Esophagus muscularis mucosa (tissue), 4 donors: Measurements from ENCODE around the gene NECTIN1. TPM values are rescaled to one million over a fixed set of nuclear protein-coding genes. Genes with fewer than 3 reads are reported as not detected.

Source experiments
- DNase-seq: peaks from one replicate; pipeline ENCODE4 v3.0.0-alpha.2; 2017; ENCODE audit errors: extremely low spot score
- H3K27ac ChIP-seq, 4 donors: fragments of 200-600 bp; sonication (generic); replicated peaks in 1 of 4; 1 replicate in 3 of 4; 2 replicates in 1 of 4; pipeline ENCODE4 v1.5.1; 2016 to 2019; ENCODE audit warnings: mild to moderate bottlenecking in 1 of 4
- H3K27me3 ChIP-seq, 4 donors: fragments of 200-600 bp; sonication (generic); one replicate each; pipeline versions ENCODE4 v1.5.1 to v1.6.0; 2016 to 2019
- H3K36me3 ChIP-seq, 4 donors: fragments of 200-600 bp; sonication (generic); one replicate each; pipeline ENCODE4 v1.5.1; 2016 to 2019
- H3K4me1 ChIP-seq, 4 donors: fragments of 200-600 bp; sonication (generic); one replicate each; pipeline ENCODE4 v1.5.1; 2016 to 2019
- H3K4me3 ChIP-seq, 4 donors: fragments of 200-600 bp; sonication (generic); 1 replicate in 2 of 4; 2 replicates in 2 of 4; pipeline ENCODE4 v1.5.1; 2016 to 2019; ENCODE audit warnings: mild to moderate bottlenecking in 4 of 4, moderate library complexity in 1 of 4
- H3K9me3 ChIP-seq, 4 donors: fragments of 200-600 bp; sonication (generic); 1 replicate in 3 of 4; 2 replicates in 1 of 4; pipeline ENCODE4 v1.5.1; 2016 to 2019
- EP300 ChIP-seq: sonication (generic); formaldehyde crosslinking; IDR thresholded peaks from one replicate; pipeline ENCODE4 v1.6.1; 2017; ENCODE audit warnings: antibody characterized with exemption
- POLR2A ChIP-seq: fragments of 450-650 bp; IDR thresholded peaks from one replicate; pipeline ENCODE4 v1.6.1; 2017; ENCODE audit warnings: antibody characterized with exemption, moderate library complexity, mild to moderate bottlenecking, low read depth
- POLR2AphosphoS5 ChIP-seq, 2 donors: sonication (generic); formaldehyde crosslinking; IDR thresholded peaks; one replicate each; pipeline ENCODE4 v1.6.1; 2017; ENCODE audit warnings: antibody characterized with exemption in 2 of 2
- WGBS: methylation state at CpG from one replicate; pipeline ENCODE4 v1.1.5; 2018; 5-methylcytosine and 5-hydroxymethylcytosine counted together
- intact Hi-C: fragments of 100-400 bp; cut with DNase I; formaldehyde crosslinking; loops from one replicate; pipeline ENCODE4 v1.15.1; 2023
- total RNA-seq, 4 donors: library from RNA; depleted of rRNA; stranded (reverse); fragments of >200 nt; gene quantifications; one replicate each; pipeline versions ENCODE4 v1.1.0 to v1.2.1, GENCODE V29; 2016
- TF ChIP-seq, protein P1 (sequence below), 3 experiments: fragments of 200-600 bp in 2 of 3; fragments of 450-650 bp in 1 of 3; sonication (generic) in 2 of 3; IDR thresholded peaks; one replicate each; pipeline ENCODE4 v1.5.1; 2017 to 2019; ENCODE audit warnings: antibody characterized with exemption in 3 of 3, mild to moderate bottlenecking in 2 of 3, moderate library complexity in 1 of 3

Gene NECTIN1
- total RNA-seq, 4 donors from 2014 or later = 1.7 to 4.0 (median 2.5) TPM

DNA sequence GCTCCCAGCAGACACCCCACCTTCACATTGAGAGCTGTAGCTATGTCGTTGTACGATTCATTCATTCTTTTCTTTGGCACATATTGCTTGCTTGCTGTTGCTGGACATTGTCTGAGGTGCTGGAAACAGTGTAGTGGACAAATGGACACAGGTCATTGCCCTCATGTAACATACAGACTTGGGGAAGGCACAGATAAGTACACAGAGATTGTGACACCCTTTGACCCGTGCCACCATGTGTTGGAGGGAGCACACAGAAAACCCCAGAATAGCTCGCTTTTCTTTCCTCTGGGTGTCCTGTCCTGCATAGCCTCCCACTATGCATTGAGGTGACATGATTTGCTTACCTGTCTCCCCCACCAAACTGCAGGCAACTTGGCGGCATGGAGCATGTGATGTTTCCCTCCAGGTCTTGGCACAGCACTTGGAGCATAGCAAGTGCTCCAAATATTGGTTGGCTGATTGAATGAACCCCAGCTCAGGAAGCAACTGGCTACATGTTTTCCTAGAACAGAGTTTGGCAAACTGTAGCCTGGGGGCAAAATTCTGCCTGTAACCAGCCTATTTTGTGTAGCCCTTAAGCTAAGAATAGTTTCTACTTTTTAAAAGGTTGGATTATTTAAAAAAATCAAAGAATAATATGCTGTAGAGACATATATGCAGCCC, 30.9 kb upstream of the NECTIN1 start:
- intact Hi-C loops = no loop called here
- DNase-seq = no peak
- Histone ChIP-seq H3K27ac (no peak overlapping the region), H3K36me3 (no peaks in the 10 kb centered on the region), H3K27me3 (peaks cover 0 to 23% (median 0%) of the 10 kb centered on the region in 4 donors), H3K4me3 (no peak overlapping the region), H3K4me1 (peaks cover 0 to 10% (median 8%) of the 10 kb centered on the region in 4 donors), H3K9me3 (no peaks in the 10 kb centered on the region)
- WGBS = 89% methylated on average over 3 of the region's 5 CpGs
- TF ChIP-seq POLR2AphosphoS5 (IDR thresholded peaks at IDR 0.05) = no peak
- TF ChIP-seq, protein P1, sequence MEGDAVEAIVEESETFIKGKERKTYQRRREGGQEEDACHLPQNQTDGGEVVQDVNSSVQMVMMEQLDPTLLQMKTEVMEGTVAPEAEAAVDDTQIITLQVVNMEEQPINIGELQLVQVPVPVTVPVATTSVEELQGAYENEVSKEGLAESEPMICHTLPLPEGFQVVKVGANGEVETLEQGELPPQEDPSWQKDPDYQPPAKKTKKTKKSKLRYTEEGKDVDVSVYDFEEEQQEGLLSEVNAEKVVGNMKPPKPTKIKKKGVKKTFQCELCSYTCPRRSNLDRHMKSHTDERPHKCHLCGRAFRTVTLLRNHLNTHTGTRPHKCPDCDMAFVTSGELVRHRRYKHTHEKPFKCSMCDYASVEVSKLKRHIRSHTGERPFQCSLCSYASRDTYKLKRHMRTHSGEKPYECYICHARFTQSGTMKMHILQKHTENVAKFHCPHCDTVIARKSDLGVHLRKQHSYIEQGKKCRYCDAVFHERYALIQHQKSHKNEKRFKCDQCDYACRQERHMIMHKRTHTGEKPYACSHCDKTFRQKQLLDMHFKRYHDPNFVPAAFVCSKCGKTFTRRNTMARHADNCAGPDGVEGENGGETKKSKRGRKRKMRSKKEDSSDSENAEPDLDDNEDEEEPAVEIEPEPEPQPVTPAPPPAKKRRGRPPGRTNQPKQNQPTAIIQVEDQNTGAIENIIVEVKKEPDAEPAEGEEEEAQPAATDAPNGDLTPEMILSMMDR (IDR thresholded peaks at IDR 0.05) = no peak
- no peak for TF ChIP-seq EP300
- TF ChIP-seq POLR2A = no peak

DNA sequence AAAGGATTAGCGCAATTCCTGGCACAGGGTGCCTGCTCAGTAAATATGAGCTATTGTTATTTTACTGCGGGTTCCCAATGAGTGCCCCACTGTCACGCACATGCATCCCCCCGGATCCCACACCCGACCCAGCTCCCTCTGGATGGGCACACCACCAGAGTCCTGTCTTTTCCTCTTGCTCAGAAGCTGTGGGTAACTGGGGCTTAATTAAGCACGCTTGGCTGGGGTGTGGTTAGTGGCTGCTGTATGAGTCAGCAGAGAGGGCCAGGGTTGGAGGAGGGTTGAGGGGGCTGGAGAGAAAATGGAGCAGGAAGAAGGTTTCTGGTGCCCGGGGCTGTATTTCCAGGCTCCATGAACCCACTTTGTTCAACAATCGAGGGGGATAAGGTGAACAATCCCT, 30.3 kb upstream of the NECTIN1 start:
- no peak for TF ChIP-seq POLR2AphosphoS5 (IDR thresholded peaks at IDR 0.05)
- no peak for TF ChIP-seq POLR2A
- TF ChIP-seq EP300 = no peak
- TF ChIP-seq, protein P1 (IDR thresholded peaks at IDR 0.05) = no peak
- intact Hi-C loops = no loop called here
- Histone ChIP-seq H3K9me3 (no peaks in the 10 kb centered on the region), H3K4me3 (no peak overlapping the region), H3K4me1 (peaks cover 0 to 4% (median 4%) of the 10 kb centered on the region in 4 donors), H3K36me3 (no peaks in the 10 kb centered on the region), H3K27ac (no peak overlapping the region), H3K27me3 (peaks cover 0 to 29% (median 0%) of the 10 kb centered on the region in 4 donors)
- 70% methylated on average over 8 of the region's 8 CpGs for WGBS
- DNase-seq = no peak

DNA sequence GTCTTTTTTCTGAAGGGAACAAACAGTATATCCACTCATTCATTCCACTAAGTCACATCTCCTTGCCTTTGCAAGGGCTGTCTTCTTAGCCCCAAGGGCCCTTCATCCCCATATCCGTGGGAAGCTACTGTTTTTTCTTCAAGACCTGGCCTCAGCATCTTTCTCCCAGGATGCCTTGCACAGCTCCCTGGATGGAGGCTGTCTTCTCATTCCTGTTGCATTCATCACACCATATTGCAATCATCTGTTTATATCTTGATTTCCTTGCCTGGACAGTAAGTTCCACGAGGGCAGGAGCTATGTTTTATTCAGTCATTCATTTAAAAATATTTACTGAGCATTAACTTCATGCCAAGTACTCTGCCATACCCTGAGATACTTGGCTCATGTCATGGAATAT, 29.3 kb upstream of the NECTIN1 start:
- 24% methylated on average over 2 of the region's 2 CpGs for WGBS
- intact Hi-C loops = no loop called here

DNA sequence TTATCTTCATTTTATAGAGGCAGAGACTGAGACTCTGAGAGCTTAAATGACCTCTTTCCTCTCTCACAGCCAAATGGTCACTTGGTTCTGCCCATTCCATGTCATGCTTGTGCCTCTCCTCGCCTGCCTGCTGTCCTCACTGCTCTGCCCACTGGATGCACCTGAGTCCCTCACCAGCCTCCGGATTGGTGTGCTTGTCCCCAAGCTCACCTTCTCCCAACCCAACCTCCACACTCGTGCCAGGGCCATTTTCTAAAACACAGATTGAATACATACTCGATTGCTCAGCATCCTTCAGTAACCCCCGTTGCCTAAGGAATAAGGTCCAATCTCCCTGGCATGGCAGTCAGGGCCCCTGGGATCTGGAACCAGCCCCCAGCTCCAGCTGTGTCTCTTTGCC, 28.4 kb upstream of the NECTIN1 start:
- no peak for DNase-seq
- intact Hi-C loops = no loop called here
- 86% methylated on average over 5 of the region's 5 CpGs for WGBS

More for the DNA sequence above, 29.3 kb upstream of the NECTIN1 start:
- peaks cover 0 to 38% (median 0%) of the 10 kb centered on the region in 4 donors for H3K27me3 ChIP-seq
- no peaks in the 10 kb centered on the region for H3K4me1 ChIP-seq
- TF ChIP-seq, protein P1 (IDR thresholded peaks at IDR 0.05) = no peak
- TF ChIP-seq POLR2A (no peak), EP300 (no peak), POLR2AphosphoS5 (IDR thresholded peaks at IDR 0.05) (no peak)
- H3K4me3 ChIP-seq = no peak overlapping the region
- no peaks in the 10 kb centered on the region for H3K36me3 ChIP-seq
- no peak overlapping the region for H3K27ac ChIP-seq
- H3K9me3 ChIP-seq = no peaks in the 10 kb centered on the region
- DNase-seq = no peak

More for the DNA sequence above, 28.4 kb upstream of the NECTIN1 start:
- no peak overlapping the region for H3K27ac ChIP-seq
- TF ChIP-seq POLR2AphosphoS5 (IDR thresholded peaks at IDR 0.05) (no peak), POLR2A (no peak), EP300 (no peak)
- TF ChIP-seq, protein P1 (IDR thresholded peaks at IDR 0.05) = no peak
- no peak overlapping the region for H3K4me3 ChIP-seq
- H3K27me3 ChIP-seq = peaks cover 0 to 41% (median 0%) of the 10 kb centered on the region in 4 donors
- H3K9me3 ChIP-seq = no peaks in the 10 kb centered on the region
- no peaks in the 10 kb centered on the region for H3K36me3 ChIP-seq
- no peaks in the 10 kb centered on the region for H3K4me1 ChIP-seq
